Activated CD8-positive, alpha-beta memory T cell treated with anti-CD3 and anti-CD28 coated beads for 4 hours (primary cell): Measurements from ENCODE around the gene TSPAN19.
"Not testable (repeated sequence)": the region's sequence is repeated elsewhere in the genome, so short reads cannot be mapped to it uniquely, and the experiment has no call there.

Experiments
- DNase-seq, 2 donors: peaks; one replicate each; pipeline ENCODE4 v3.0.0-alpha.2; 2020; ENCODE audit warnings: low read depth in 2 of 2

TSPAN19 gene

DNA sequence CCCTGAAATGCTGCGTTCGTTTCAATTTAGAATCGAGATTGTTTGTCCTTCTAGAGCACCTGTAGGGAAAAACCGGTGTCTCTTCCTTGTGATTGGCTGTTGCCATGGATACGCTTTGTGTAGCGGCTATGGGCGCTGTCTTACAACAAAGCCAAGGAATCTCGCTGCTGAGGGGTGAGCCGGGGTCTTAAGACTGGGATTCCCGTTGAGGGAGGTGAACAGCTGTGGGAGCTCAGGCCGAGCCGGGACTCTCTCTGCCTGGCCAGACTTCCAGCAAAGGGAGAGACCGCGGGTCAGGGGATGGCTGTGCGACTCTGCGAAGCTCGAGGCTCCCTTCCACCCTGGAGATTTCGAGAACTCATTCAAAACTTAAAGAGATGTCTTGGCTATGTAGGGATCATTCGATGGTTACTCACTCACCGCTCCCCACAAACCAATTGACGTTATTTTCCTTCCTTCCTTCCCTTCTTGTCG is at the start of gene TSPAN19, which contains the start of gene LRRIQ1:
Gene TSPAN19, minus strand, starts transcription at position 44 of the 474 bp plus-strand sequence. CDS start 6,331 bp downstream, outside the sequence.
Gene LRRIQ1, plus strand, starts transcription at position 118 of the 474 bp plus-strand sequence. CDS start 1,826 bp downstream, outside the sequence.
- DNase-seq = no peak

DNA sequence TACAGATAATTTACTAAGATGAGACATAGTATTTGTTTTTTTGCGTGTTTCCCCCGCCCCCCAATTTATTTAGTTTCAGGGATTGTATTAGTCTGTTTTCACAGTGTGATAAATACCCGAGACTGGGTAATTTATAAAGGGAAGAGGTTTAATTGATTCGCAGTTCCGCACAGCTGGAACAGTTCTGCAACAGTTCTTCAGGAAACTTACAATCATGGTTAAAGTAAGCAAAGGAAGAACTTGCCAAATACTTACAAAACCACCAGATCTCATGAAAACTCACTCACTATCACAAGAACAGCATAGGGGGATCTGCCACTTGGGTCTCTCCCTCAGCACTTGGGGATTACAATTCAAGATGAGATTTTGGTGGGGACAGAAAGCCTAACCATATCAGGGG is 49.0 kb upstream of the TSPAN19 start:
- no peak for DNase-seq

DNA sequence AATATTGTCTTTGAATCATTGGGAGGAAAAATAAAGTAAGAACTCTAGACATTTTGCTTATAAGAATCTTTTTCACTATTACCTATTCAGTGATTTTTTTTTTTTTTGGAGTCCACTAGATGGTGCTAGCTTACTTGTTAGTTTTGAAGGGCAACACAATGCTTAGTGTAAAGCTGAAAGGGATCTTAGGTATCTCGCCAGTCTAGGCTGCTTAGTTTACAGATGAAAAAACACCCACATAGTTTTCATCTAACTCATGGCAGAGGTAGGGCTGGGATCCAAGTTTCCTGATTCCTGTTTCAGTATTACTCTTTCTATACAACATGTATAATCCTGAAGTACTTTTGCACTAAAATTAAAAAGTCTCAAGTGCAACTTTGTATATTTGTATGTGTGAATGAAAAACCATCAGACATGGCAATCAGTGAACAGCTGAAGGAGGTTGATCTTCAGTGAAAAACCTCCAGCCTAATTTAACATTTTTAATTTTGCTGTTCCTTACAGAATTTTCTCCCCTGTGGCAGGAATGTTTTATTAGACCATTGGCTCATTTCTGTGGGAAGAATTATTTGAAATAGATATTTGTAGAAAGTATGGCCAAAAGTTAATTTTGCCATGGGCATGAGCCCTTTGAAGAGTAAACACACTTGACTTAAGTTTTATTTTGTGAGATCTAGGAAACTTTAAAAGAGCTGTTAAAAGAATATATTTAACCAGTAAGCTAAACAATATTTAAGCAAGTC is 40.8 kb upstream of the TSPAN19 start:
- no peak for DNase-seq

DNA sequence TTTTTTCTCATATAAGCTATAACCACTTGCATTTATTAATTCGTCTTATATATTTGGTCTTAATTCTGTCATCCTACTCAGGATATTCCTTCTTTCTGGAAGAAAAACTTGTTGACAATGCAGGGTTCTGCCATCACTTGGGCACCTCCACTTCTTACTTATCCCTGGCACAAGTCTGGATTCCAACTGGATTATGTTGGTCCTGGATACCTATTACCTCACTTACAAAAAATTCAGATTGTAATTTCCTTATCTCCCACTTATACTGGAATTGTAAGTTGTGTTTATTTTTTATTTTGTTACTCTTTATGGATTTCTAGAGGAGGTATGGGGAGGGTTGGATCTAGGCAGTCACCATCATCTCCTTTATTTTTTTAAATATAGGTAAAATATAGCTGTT is 36.7 kb upstream of the TSPAN19 start:
- DNase-seq = no peak

DNA sequence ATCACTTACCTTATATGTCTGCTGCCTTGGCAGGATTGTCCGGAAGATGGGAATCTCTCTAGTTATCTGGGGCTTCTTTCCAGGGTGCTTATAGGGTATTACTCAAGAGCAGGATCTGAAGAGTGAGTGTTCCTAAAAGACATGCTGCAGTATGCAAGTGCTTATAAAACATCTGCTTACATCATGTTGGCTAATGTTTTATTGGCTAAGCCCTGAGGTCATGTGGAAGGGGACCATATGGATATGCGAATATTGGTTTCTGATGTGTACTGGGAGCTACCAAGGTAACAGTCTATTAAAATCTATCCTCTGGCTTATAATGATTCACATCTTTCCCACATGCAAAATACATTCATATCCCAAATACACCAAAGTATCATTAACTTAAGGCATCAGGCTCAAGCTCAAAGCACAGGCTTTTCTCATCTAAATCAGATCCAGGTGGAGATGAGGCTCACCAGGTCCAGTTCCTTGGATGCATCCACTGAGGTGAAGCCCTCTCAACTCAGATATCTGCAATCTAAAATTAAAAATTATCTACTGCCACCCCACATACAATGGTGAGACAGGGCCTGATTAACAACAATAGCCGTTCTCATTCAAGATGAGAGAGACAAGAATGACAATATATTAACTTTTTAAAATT is 29.9 kb upstream of the TSPAN19 start:
- no peak for DNase-seq

DNA sequence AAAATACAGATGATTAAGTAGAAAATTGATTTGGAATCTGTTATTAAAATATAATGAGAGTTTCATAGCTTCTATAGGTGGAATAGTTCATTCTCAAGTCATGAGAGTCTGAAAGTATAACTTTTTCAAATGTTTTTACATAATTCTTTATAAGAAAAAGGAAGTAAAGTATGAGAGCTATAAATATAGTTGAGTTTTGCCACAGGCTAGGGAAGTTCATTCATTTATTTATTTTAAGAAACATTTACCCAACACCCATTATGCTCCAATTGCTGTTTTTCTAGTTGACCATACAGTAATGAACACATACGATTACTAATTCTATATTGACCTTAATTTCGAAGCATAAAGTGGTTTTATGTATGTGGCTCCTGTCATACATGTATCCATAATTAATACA is 24.8 kb upstream of the TSPAN19 start:
- DNase-seq = no peak

DNA sequence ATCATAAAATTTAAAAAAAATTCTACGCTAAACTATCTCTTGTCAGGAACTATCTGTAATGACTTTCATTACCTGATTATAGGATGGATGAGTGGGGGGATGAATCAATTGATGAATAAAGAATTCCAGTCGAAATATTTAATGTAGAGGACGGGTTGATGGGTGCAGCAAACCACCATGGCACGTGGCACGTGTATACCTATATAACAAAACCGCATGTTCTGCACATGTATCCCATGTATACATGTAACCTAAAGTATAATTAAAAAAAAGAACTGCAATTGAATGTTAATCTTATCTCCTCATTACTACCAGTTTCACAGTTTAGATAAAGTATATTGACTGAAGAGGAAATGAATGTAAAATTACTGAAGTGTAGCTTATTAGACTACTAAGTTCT is 23.5 kb upstream of the TSPAN19 start:
- DNase-seq = no peak

DNA sequence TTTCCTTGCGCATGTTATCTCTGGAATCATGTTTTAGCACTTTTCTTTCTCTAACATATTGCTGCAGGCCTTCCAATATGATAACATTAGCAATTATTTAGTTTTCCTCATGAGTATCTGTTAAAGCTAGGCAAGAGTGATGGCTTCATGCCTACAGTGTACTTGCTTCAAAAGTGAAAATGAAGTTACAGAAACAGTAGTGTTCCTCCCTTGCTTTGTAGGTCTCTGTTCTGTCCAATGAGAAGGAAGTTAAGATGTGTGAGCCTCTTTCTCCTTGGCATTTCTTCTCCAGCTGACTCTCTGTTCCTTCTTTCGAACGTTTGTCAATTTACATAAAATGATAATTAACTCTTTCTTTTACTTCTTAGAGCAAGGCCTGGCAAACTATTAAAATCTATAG is 22.3 kb upstream of the TSPAN19 start:
- DNase-seq = no peak

DNA sequence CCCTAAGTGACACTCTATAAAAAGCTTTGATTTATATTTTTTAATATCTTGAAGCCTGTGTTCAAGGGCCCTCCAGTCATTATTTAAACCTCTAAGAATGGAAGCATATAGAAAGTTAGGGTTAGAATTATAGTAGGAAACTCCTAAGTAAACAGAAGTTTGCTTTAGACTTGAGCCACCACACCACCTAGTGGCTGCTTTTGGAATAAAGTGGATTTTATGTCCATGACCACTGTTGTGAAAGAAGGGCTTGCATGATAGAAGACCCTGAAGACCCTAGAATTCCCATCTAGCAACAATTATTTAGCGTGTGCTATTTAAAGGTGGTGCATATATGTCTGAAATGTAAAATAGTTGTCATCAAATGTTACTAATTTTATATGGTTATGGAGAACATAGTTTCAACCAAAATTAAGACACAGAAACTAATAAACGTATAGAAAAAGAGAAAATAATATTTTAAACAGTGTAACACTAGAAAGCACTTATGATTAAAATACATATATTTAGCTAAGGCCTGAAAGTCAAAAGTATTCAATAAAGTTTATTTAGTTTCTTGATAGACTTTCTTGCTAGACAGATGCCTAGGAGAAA is 21.4 kb upstream of the TSPAN19 start:
- no peak for DNase-seq

DNA sequence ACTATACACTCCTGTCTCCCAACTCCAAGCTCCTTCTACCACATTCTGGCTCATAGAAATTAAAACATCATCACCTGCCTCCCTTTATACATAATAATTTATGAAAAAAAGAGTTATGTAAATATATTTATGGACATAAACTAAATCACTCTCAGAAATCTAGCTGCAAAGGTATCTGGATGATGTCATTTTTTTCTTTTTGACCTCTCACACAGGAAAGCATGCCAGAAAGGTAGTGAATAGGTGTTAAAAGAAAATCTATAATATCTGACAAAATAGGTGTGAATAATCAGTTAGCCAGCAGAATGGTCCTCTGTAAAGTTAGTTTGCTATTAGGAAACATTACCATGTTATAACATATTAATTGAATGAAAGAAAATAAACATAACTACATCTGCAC is 7.8 kb upstream of the TSPAN19 start:
- DNase-seq = no peak

DNA sequence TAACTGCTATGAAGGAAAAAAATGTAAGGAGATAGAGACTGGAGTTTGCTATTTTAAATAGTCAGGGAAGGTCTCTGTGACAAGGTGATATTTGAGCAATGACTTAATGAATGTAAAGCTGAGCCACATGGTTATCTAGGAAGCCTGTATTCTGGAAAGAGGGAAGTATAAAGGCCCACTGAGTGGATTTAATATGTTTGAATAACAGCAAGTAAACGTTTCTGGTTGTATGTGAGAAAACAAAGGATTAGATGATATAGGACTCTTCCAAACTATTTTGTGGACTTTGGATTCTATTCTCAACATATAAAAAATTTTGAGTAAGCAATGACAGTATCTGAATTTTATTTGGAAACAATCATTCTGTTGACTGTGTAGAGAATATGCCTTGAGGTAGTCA is 5.3 kb upstream of the TSPAN19 start:
- DNase-seq = no peak

DNA sequence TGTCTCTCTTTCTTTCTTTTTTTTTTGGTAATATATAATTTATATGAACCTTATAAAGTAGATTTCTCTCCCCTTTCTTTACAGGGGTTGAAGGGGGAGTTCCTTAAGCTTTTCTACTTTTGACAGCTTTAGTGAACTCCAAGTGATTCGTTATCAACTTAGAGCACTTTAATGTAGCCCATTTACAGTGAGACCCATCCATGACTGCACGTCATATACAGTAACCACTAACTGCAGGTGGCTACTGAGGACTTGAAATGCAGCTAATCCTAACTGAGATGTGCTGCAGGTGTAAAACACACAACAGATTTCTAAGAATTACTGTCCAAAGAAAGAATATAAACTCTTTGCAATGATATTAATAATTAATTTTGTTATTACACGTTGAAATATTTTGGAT is 656 bp upstream of the TSPAN19 start:
- no peak for DNase-seq

DNA sequence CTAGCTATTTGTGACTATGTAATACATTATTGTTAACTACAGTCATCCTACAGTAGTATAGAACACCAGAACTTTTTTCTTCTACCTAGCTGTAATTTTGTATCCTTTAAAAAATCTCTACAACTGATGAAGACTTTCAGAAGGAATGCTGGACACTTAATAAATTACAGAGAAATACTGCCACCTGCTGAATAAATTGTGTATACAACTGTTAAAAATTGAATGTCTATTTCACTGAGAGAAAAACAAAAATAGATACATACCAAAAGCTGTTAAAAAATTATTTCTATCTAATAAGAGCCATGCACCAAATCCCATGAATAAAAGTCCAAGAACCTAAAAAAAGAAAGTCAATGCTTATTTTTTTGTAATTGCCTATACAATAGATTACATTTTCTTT is 6.6 kb downstream of the TSPAN19 start:
- no peak for DNase-seq

DNA sequence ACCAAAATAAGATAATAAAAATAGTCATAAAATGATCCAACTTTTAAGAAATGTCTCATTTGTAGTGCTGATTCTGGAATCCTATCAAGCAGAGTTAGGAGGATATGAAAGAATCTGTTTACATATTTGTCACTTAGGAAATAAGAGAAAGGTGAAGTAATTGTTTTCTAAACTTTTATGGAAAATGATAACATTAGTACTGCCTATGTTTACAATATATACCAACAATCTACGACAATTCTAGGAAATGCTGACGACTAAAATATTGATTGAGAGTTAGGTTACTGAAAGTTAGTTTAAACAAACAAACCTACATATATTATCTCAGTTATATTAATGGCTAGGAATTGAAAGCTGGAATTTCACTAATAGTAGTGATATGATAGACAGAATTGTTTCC is 18.0 kb downstream of the TSPAN19 start:
- no peak for DNase-seq

DNA sequence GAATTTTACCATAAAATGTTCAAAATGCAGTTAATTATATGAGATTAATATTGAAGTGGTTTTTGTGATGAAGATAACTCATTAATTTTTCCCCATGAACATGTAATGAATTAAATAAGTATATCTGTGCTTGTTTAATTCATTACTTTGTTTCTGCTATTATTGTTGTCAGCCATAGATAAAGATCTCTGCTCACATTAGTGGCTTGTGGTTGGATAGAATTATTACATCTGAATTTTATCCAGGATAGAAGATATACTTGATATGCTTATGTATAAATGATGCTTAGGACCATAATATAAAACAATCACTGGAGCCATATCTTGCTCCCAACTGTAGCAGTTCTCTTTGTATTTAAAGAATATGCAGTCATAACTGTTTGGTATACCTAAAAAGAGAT is 18.5 kb downstream of the TSPAN19 start:
- no peak for DNase-seq

DNA sequence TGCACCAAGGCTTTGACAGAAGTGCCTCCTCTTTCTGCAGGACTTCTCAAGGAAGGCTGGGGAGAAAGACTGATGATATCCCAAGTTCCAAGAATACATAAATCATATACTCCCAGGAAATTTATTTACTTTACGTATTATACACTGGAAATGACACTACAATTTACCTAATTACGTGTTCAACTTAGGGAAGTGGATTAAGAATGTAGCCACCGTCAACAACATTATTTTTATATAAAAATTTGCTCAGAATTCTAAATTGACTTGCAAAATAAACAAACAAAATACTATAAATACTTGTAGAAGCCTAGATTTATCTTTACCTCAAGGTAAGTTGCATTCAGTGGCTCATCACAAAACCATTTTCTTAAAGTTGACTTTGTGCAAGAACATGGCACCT is 18.9 kb downstream of the TSPAN19 start:
- DNase-seq = no peak

DNA sequence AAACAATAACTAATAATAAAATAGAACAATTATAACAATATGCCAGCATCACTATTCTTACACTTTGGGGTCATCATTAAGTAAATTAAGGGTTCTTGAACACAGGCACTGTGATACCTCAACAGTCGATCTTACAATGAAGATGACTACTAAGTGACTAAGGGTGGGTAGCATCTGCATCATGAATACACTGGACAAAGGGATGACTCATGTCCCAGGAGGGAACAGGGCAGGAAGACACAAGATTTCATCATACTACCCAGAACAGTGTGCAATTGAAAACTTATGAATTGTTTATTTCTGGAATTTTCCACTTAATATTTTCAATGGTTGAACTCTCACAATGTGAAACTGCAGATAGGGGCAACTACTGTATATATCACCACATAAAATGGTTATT is 19.7 kb downstream of the TSPAN19 start:
- DNase-seq = no peak

DNA sequence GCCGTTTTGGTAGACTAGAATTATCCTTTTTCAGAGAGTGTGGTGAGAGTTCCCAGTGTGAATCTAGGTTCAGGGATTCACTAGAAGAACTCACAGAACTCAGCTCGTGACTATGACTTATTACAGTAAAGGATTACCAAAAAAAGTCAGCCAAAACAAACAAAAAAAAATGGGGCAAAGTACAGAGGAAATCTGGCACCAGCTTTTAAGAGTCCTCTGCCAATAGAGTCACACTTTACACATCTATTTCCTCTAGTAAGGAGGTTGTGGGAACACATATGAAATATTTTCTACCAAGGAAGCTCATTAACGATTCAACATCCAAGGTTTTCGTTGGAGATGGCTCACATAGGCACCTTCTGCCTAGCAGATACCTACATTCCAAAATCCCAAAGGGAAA is 28.2 kb downstream of the TSPAN19 start:
- DNase-seq = no peak

DNA sequence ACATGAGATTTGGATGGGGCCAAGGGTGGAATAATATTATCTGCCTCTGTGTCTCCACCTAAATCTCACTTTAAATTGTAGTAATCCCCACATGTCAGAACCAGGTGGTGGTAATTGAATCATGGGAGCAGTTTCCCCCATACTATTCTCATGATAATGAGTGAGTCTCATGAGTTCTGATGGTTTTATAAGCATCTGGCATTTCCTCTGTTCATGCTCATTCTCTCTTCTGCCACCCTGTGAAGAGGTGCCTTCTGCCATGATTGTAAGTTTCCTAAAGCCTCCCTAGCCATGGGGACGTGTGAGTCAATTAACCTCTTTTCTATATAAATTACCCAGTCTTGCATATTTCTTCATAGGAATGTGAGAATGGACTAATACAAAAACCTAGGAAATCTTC is 29.9 kb downstream of the TSPAN19 start:
- DNase-seq = no peak

DNA sequence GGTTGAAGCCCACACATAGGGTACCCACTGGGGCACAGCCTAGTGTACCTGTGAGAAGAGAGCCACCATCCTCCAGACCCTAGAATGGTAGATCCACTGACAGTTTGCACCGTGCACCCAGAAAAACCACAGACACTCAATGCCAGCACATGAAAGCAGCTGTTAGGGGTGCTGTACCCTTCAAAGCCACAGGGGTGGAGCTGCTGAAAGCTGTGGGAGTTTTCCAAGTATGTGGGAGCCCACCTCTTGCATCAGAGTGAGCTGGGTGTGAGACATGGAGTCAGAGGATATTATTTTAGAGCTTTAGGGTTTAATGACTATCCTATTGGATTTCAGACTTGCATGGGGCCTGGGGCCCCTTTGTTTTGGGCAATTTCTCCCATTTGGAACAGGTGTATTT is 30.5 kb downstream of the TSPAN19 start:
- DNase-seq = no peak

DNA sequence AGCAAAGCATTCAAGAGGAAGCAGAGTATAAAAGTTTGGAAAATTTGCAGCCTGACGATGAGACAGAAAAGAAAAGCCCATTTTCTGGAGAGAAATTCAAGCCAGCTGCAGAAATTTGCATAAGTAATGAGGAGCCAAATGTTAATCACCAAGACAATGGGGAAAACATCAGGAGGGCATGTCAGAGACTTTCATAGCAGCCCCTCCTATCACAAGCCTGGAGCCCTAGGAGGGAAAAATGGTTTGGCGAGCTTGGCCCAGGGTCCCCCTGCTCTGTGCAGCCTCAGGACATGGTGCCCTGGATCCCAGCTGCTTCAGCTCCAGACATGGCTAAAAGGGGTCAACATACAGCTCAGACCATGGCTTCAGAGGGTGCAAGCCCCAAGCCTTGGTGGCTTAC is 31.0 kb downstream of the TSPAN19 start:
- DNase-seq = not testable (repeated sequence)

DNA sequence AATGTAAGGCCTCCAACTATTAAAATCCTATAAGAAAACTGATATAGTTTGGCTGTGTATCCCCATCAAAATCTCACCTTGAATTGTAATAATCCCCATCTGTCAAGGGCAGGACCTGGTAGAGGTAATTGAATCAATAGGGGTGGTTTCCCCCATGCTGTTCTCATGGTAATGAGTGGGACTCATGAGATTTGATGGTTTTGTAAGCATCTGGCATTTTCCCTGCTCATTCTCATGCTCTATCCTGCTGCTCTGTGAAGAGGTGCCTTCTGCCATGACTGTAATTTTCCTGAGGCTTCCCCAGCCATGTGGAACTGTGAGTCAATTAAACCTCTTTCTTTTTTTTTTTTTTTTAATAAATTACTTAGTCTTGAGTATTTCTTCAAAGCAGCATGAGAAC is 31.9 kb downstream of the TSPAN19 start:
- no peak for DNase-seq

DNA sequence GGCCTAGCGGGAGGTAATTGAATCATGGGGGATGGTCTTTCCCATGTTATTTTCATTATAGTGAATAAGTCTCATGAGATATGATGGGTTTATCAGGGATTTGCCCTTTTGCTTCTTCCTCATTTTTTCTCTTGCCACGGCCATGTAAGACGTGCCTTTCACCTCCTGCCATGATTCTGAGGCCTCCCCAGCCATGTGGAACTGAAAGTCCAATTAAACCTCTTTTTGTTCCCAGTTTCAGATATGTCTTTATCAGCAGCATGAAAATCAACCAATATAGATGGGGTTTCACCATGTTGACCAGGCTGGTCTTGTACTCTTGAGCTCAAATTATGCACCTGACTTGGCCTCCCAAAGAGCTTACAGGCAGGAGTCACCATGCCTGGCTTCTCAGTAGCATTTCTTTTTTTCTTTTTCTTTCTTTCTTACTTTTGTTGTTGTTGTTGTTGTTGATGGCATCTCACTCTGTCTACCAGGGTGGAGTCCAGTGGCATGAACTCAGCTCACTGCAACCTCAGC is 33.2 kb downstream of the TSPAN19 start:
- DNase-seq = no peak
